GM23338 (cell line): Measurements from ENCODE around the gene EPHA3. TPM values are rescaled to one million over a fixed set of nuclear protein-coding genes. Genes with fewer than 3 reads are reported as not detected.

Experiments
- ATAC-seq: fragments of 200-7000 bp; cut with Tn5 transposase; 3 replicates; pipeline ENCODE4 v1.9.1; 2020
- DNase-seq: peaks from one replicate; pipeline ENCODE4 v3.0.0-alpha.2; 2015; ENCODE audit warnings: low spot score
- H2AFZ ChIP-seq: fragments of 200-600 bp; sonication (generic); 2 replicates; pipeline ENCODE4 v1.8.0; 2016; ENCODE audit warnings: antibody characterized with exemption, mild to moderate bottlenecking, moderate library complexity
- H3F3A ChIP-seq: fragments of 200-600 bp; sonication (generic); replicated peaks from 2 replicates; pipeline ENCODE4 v1.8.0; 2017; ENCODE audit warnings: antibody characterized with exemption, mixed run types, low read depth
- H3K27ac ChIP-seq: fragments of 200-600 bp; sonication (generic); 2 replicates; pipeline ENCODE4 v1.6.1; 2016; ENCODE audit warnings: low read depth
- H3K27me3 ChIP-seq: fragments of 200-600 bp; sonication (generic); 2 replicates; pipeline ENCODE4 v1.8.0; 2016; ENCODE audit warnings: mild to moderate bottlenecking, mixed run types, moderate library complexity; ENCODE audit not compliant: insufficient read depth
- H3K36me3 ChIP-seq: fragments of 200-600 bp; sonication (generic); 2 replicates; pipeline ENCODE4 v1.8.0; 2016; ENCODE audit warnings: mild to moderate bottlenecking; ENCODE audit not compliant: insufficient read depth
- H3K4me1 ChIP-seq: fragments of 200-600 bp; sonication (generic); 2 replicates; pipeline ENCODE4 v1.8.0; 2016; ENCODE audit warnings: mild to moderate bottlenecking, moderate library complexity; ENCODE audit not compliant: insufficient read depth
- H3K4me2 ChIP-seq: fragments of 200-600 bp; sonication (generic); 2 replicates; pipeline ENCODE4 v1.7.1; 2017; ENCODE audit warnings: mixed run types
- H3K4me3 ChIP-seq: fragments of 200-600 bp; sonication (generic); 2 replicates; pipeline ENCODE4 v1.6.1; 2016; ENCODE audit warnings: mixed run types
- H3K79me2 ChIP-seq: fragments of 200-600 bp; sonication (generic); replicated peaks from 2 replicates; pipeline ENCODE4 v1.8.0; 2017; ENCODE audit warnings: mild to moderate bottlenecking; ENCODE audit not compliant: insufficient read depth
- H3K9me2 ChIP-seq: fragments of 200-600 bp; sonication (generic); 2 replicates; pipeline ENCODE4 v1.8.0; 2017; ENCODE audit not compliant: insufficient read depth
- H4K20me1 ChIP-seq: fragments of 200-600 bp; sonication (generic); replicated peaks from 2 replicates; pipeline ENCODE4 v1.8.0; 2017; ENCODE audit warnings: mild to moderate bottlenecking; ENCODE audit not compliant: insufficient read depth
- H3K27ac Mint-ChIP-seq: 2 replicates; pipeline ENCODE4 v1.8.0; 2020; ENCODE audit warnings: inconsistent platforms, mild to moderate bottlenecking, moderate library complexity, mixed read lengths
- H3K27me3 Mint-ChIP-seq: 3 replicates; pipeline ENCODE4 v1.8.0; 2022; ENCODE audit warnings: low read depth, mild to moderate bottlenecking, moderate library complexity, mixed read lengths, inconsistent platforms; ENCODE audit not compliant: insufficient read depth, poor library complexity
- H3K36me3 Mint-ChIP-seq: 3 replicates; pipeline ENCODE4 v1.8.0; 2021; ENCODE audit warnings: low read depth, mild to moderate bottlenecking, inconsistent platforms, moderate library complexity, mixed read lengths
- H3K4me1 Mint-ChIP-seq: 3 replicates; pipeline ENCODE4 v1.8.0; 2020; ENCODE audit warnings: mild to moderate bottlenecking, inconsistent platforms, mixed read lengths
- H3K4me3 Mint-ChIP-seq: 3 replicates; pipeline ENCODE4 v1.8.0; 2021; ENCODE audit warnings: moderate library complexity, mild to moderate bottlenecking, inconsistent platforms, mixed read lengths
- H3K9me3 Mint-ChIP-seq: 3 replicates; pipeline ENCODE4 v1.8.0; 2020; ENCODE audit warnings: moderate library complexity, mild to moderate bottlenecking, inconsistent platforms, mixed read lengths
- CREB1 ChIP-seq: fragments of 250-450 bp; sonication (Bioruptor Pico); IDR thresholded peaks from 2 replicates; pipeline ENCODE4 v1.5.0; 2020; ENCODE audit warnings: low read depth, mild to moderate bottlenecking, moderate library complexity
- EZH2 ChIP-seq: fragments of 200-600 bp; sonication (generic); IDR thresholded peaks from one replicate; pipeline ENCODE4 v1.8.0; 2017; ENCODE audit warnings: antibody characterized with exemption, mild to moderate bottlenecking, low read depth; ENCODE audit not compliant: unreplicated experiment
- EZH2phosphoT487 ChIP-seq: fragments of 200-600 bp; sonication (generic); IDR thresholded peaks from one replicate; pipeline ENCODE4 v1.8.1; 2018; ENCODE audit warnings: antibody characterized with exemption; ENCODE audit not compliant: unreplicated experiment
- JUNB ChIP-seq: IDR thresholded peaks from one replicate; pipeline ENCODE4 v1.6.1; 2016; ENCODE audit warnings: antibody characterized with exemption; ENCODE audit not compliant: unreplicated experiment
- NANOG ChIP-seq: IDR thresholded peaks from 2 replicates; pipeline ENCODE4 v1.6.1; 2016; ENCODE audit warnings: antibody characterized with exemption, borderline replicate concordance
- POLR2AphosphoS5 ChIP-seq: IDR thresholded peaks from 2 replicates; pipeline ENCODE4 v1.6.1; 2016; ENCODE audit warnings: antibody characterized with exemption, low read depth
- STAT1 ChIP-seq: IDR thresholded peaks from one replicate; pipeline ENCODE4 v1.6.1; 2016; ENCODE audit warnings: antibody characterized with exemption; ENCODE audit not compliant: unreplicated experiment
- ZNF114 ChIP-seq: fragments of 250-450 bp; sonication (Bioruptor Pico); IDR thresholded peaks from 2 replicates; pipeline ENCODE4 v1.5.0; 2020; ENCODE audit warnings: mild to moderate bottlenecking, moderate library complexity
- ZNF331 ChIP-seq: fragments of 250-450 bp; sonication (Bioruptor Pico); IDR thresholded peaks from 2 replicates; pipeline ENCODE4 v1.5.0; 2020; ENCODE audit warnings: low read depth, mild to moderate bottlenecking, moderate library complexity
- polyA plus RNA-seq: library from polyadenylated mRNA; unstranded; fragments of >200 nt; fragmentation: Nextera tagmentation; extraction: Ambion mirVana; gene quantifications from 2 replicates; pipeline ENCODE4 v1.2.1, GENCODE V29; 2016
- total RNA-seq: library from RNA; depleted of rRNA; stranded (reverse); fragments of >200 nt; shearing (Covaris generic); gene quantifications from 2 replicates; pipeline ENCODE4 v1.2.3, GENCODE V29; 2014
- TF ChIP-seq, protein P1 (sequence below): fragments of 250-450 bp; sonication (Bioruptor Pico); IDR thresholded peaks from 2 replicates; pipeline ENCODE4 v1.5.0; 2020; ENCODE audit warnings: mild to moderate bottlenecking, moderate library complexity
- TF ChIP-seq, protein P2 (sequence below): IDR thresholded peaks from one replicate; pipeline ENCODE4 v1.6.1; 2018; ENCODE audit warnings: antibody characterized with exemption; ENCODE audit not compliant: unreplicated experiment
- TF ChIP-seq, protein P3 (sequence below), 2 experiments: fragments of 200-600 bp in 1 of 2; sonication (generic) in 1 of 2; conservative IDR thresholded peaks; 2 replicates each; pipeline versions ENCODE4 v1.5.1 to v1.6.1; 2016 to 2017; ENCODE audit warnings: antibody characterized with exemption in 2 of 2, low read depth in 2 of 2, mild to moderate bottlenecking in 2 of 2, moderate library complexity in 1 of 2
- TF ChIP-seq, protein P4 (sequence below): IDR thresholded peaks from 2 replicates; pipeline ENCODE4 v1.6.1; 2016; ENCODE audit warnings: antibody characterized with exemption

EPHA3 gene
- total and polyA plus RNA-seq, 2 experiments from 2014 or later, result 0.05 to 0.21 TPM

- Histone ChIP-seq H3K4me2 (no peak overlapping the region), H3K79me2 (no peaks in the 10 kb centered on the region)
- no peak for ATAC-seq
Observed at GRCh38 chr3:89455240-89455639, 347.8 kb downstream of the EPHA3 start.

More at GRCh38 chr3:89455240-89455639, 347.8 kb downstream of the EPHA3 start:
- Mint-ChIP-seq H3K4me1 (no peaks in the 10 kb centered on the region; the same call in 2 of the 3 replicates), H3K4me3 (no peak overlapping the region), H3K9me3 (peaks cover 7% of the 10 kb centered on the region; the same call in 2 of the 3 replicates), H3K36me3 (peaks cover 3% of the 10 kb centered on the region; the same call in 1 of the 3 replicates), H3K27ac (no peak overlapping the region), H3K27me3 (no peaks in the 10 kb centered on the region)
- 0 out of 2 replicates have a peak overlapping the region, but pooled peaks have one; percentile 74 for H2AFZ ChIP-seq
- H3K9me2 ChIP-seq, result peaks cover 3% of the 10 kb centered on the region; the same call in 1 of the 2 replicates
- H3K27ac ChIP-seq, result no peak overlapping the region
- no peaks in the 10 kb centered on the region for H4K20me1 ChIP-seq
- TF ChIP-seq JUNB, result no peak
- TF ChIP-seq EZH2phosphoT487, result no peak
- TF ChIP-seq NANOG, result no peak
- TF ChIP-seq, protein P1, sequence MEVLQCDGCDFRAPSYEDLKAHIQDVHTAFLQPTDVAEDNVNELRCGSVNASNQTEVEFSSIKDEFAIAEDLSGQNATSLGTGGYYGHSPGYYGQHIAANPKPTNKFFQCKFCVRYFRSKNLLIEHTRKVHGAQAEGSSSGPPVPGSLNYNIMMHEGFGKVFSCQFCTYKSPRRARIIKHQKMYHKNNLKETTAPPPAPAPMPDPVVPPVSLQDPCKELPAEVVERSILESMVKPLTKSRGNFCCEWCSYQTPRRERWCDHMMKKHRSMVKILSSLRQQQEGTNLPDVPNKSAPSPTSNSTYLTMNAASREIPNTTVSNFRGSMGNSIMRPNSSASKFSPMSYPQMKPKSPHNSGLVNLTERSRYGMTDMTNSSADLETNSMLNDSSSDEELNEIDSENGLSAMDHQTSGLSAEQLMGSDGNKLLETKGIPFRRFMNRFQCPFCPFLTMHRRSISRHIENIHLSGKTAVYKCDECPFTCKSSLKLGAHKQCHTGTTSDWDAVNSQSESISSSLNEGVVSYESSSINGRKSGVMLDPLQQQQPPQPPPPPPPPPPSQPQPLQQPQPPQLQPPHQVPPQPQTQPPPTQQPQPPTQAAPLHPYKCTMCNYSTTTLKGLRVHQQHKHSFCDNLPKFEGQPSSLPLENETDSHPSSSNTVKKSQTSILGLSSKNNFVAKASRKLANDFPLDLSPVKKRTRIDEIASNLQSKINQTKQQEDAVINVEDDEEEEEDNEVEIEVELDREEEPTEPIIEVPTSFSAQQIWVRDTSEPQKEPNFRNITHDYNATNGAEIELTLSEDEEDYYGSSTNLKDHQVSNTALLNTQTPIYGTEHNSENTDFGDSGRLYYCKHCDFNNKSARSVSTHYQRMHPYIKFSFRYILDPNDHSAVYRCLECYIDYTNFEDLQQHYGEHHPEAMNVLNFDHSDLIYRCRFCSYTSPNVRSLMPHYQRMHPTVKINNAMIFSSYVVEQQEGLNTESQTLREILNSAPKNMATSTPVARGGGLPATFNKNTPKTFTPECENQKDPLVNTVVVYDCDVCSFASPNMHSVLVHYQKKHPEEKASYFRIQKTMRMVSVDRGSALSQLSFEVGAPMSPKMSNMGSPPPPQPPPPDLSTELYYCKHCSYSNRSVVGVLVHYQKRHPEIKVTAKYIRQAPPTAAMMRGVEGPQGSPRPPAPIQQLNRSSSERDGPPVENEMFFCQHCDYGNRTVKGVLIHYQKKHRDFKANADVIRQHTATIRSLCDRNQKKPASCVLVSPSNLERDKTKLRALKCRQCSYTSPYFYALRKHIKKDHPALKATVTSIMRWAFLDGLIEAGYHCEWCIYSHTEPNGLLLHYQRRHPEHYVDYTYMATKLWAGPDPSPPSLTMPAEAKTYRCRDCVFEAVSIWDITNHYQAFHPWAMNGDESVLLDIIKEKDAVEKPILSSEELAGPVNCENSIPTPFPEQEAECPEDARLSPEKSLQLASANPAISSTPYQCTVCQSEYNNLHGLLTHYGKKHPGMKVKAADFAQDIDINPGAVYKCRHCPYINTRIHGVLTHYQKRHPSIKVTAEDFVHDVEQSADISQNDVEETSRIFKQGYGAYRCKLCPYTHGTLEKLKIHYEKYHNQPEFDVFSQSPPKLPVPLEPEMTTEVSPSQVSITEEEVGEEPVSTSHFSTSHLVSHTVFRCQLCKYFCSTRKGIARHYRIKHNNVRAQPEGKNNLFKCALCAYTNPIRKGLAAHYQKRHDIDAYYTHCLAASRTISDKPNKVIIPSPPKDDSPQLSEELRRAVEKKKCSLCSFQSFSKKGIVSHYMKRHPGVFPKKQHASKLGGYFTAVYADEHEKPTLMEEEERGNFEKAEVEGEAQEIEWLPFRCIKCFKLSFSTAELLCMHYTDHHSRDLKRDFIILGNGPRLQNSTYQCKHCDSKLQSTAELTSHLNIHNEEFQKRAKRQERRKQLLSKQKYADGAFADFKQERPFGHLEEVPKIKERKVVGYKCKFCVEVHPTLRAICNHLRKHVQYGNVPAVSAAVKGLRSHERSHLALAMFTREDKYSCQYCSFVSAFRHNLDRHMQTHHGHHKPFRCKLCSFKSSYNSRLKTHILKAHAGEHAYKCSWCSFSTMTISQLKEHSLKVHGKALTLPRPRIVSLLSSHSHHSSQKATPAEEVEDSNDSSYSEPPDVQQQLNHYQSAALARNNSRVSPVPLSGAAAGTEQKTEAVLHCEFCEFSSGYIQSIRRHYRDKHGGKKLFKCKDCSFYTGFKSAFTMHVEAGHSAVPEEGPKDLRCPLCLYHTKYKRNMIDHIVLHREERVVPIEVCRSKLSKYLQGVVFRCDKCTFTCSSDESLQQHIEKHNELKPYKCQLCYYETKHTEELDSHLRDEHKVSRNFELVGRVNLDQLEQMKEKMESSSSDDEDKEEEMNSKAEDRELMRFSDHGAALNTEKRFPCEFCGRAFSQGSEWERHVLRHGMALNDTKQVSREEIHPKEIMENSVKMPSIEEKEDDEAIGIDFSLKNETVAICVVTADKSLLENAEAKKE (CRISPR knock-in tag), result no peak
- no peak for TF ChIP-seq CREB1 (CRISPR knock-in tag)
- TF ChIP-seq ZNF114 (CRISPR knock-in tag), result no peak
- no peak for TF ChIP-seq ZNF331 (CRISPR knock-in tag)
- TF ChIP-seq, protein P2, sequence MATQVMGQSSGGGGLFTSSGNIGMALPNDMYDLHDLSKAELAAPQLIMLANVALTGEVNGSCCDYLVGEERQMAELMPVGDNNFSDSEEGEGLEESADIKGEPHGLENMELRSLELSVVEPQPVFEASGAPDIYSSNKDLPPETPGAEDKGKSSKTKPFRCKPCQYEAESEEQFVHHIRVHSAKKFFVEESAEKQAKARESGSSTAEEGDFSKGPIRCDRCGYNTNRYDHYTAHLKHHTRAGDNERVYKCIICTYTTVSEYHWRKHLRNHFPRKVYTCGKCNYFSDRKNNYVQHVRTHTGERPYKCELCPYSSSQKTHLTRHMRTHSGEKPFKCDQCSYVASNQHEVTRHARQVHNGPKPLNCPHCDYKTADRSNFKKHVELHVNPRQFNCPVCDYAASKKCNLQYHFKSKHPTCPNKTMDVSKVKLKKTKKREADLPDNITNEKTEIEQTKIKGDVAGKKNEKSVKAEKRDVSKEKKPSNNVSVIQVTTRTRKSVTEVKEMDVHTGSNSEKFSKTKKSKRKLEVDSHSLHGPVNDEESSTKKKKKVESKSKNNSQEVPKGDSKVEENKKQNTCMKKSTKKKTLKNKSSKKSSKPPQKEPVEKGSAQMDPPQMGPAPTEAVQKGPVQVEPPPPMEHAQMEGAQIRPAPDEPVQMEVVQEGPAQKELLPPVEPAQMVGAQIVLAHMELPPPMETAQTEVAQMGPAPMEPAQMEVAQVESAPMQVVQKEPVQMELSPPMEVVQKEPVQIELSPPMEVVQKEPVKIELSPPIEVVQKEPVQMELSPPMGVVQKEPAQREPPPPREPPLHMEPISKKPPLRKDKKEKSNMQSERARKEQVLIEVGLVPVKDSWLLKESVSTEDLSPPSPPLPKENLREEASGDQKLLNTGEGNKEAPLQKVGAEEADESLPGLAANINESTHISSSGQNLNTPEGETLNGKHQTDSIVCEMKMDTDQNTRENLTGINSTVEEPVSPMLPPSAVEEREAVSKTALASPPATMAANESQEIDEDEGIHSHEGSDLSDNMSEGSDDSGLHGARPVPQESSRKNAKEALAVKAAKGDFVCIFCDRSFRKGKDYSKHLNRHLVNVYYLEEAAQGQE, result no peak
- TF ChIP-seq, protein P3, sequence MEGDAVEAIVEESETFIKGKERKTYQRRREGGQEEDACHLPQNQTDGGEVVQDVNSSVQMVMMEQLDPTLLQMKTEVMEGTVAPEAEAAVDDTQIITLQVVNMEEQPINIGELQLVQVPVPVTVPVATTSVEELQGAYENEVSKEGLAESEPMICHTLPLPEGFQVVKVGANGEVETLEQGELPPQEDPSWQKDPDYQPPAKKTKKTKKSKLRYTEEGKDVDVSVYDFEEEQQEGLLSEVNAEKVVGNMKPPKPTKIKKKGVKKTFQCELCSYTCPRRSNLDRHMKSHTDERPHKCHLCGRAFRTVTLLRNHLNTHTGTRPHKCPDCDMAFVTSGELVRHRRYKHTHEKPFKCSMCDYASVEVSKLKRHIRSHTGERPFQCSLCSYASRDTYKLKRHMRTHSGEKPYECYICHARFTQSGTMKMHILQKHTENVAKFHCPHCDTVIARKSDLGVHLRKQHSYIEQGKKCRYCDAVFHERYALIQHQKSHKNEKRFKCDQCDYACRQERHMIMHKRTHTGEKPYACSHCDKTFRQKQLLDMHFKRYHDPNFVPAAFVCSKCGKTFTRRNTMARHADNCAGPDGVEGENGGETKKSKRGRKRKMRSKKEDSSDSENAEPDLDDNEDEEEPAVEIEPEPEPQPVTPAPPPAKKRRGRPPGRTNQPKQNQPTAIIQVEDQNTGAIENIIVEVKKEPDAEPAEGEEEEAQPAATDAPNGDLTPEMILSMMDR (conservative IDR thresholded peaks at IDR 0.05; ENCODE audit: low read depth in 2 of 2), result no peak
- TF ChIP-seq, protein P4, sequence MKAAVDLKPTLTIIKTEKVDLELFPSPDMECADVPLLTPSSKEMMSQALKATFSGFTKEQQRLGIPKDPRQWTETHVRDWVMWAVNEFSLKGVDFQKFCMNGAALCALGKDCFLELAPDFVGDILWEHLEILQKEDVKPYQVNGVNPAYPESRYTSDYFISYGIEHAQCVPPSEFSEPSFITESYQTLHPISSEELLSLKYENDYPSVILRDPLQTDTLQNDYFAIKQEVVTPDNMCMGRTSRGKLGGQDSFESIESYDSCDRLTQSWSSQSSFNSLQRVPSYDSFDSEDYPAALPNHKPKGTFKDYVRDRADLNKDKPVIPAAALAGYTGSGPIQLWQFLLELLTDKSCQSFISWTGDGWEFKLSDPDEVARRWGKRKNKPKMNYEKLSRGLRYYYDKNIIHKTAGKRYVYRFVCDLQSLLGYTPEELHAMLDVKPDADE, result no peak
- no peak for TF ChIP-seq POLR2AphosphoS5
- TF ChIP-seq STAT1, result no peak
- TF ChIP-seq EZH2, result no peak
- DNase-seq, result no peak
- no peaks in the 10 kb centered on the region for H3K4me1 ChIP-seq
- no peaks in the 10 kb centered on the region for H3K27me3 ChIP-seq
- no peaks in the 10 kb centered on the region for H3F3A ChIP-seq
- H3K4me3 ChIP-seq, result no peak overlapping the region
- H3K36me3 ChIP-seq, result no peaks in the 10 kb centered on the region
